Neural progenitor cell (in vitro differentiated cells): ENCODE measurements around the gene KLRC2.

Experiments used
- CTCF ChIP-seq: fragments of 200-600 bp; sonication (generic); IDR thresholded peaks from 2 replicates; pipeline ENCODE4 v1.5.1; 2017; ENCODE audit warnings: antibody characterized with exemption, mild to moderate bottlenecking
- EZH2 ChIP-seq: fragments of 200-600 bp; sonication (generic); IDR thresholded peaks from 2 replicates; pipeline ENCODE4 v1.6.1; 2017; ENCODE audit warnings: antibody characterized with exemption, mild to moderate bottlenecking, moderate library complexity
- EZH2phosphoT487 ChIP-seq: fragments of 200-600 bp; sonication (generic); IDR thresholded peaks from 2 replicates; pipeline ENCODE4 v1.6.1; 2017; ENCODE audit warnings: antibody characterized with exemption

- TF ChIP-seq EZH2phosphoT487 (no peak), EZH2 (no peak), CTCF (no peak)
Observed at GRCh38 chr12:10456856-10457255, 21.0 kb upstream of the KLRC2 start.
